Kasumi-1 (cell line): ENCODE results near the gene ZNF516.

Experiments
- DNase-seq, 2 experiments: peaks; one replicate each; lab custom pipeline; 2025; lab: John Stamatoyannopoulos, UW

ZNF516 gene

GRCh38 chr18:76421685-76422078, 73.4 kb downstream of the ZNF516 start:
- DNase-seq = no peak

- DNase-seq = no peak
Measured at GRCh38 chr18:76420898-76421684, 74.0 kb downstream of the ZNF516 start.

DNA sequence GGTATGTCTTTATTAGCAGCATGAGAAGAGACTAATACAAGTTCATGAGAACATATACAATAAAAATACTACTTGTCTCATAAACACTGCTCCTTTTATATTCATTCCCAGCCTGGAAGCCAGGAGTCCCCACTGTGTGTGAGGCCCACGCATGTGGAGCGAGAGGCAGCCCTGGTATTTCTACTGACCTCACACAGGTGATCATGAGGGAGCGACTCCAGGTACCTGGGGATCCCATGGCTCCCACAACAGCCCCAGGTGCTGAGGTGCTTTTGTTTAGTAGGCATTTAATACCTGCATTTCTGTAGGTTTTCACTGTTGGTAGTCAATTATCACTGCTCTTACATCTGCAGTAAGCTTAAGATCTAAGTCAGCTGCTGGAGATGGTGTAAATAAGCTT, 75.2 kb downstream of the ZNF516 start:
- no peak for DNase-seq

GRCh38 chr18:76416911-76417310, 78.1 kb downstream of the ZNF516 start:
- DNase-seq = no peak

DNA sequence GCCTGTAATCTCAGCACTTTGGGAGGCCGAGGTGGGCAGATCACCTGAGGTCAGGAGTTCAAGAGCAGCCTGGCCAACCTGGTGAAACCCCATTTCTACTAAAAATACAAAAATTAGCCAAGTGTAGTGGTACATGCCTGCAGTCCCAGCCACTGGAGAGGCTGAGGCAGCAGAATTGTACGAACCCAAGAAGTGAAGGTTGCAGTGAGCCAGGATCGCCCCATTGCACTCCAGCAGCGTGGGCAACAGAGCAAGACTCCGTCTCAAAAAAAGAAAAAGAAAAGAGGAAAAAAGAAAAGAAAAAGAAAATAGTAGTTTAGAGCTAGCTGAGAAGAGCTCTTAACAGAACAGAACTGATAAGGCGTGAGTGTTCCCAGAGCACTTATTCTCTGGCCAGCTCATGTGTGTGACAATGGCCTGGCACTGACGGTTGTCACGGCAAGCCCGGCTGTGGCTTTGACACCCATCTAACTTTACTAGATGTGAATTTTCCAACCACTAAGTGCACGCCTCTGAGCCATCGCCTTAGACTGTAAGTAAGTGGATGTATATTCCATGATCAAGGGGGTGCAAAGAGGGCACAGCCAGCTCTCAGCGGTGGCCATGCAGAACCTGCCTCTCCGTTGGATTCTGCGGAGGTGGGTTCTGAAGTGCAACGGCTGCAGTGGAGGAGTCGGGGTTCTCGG, 80.0 kb downstream of the ZNF516 start:
- DNase-seq = no peak

- DNase-seq = no peak
Measured at GRCh38 chr18:76412818-76413565, 82.0 kb downstream of the ZNF516 start.

- DNase-seq = no peak
Measured at GRCh38 chr18:76412010-76412817, 82.8 kb downstream of the ZNF516 start.

- no peak for DNase-seq
Measured at GRCh38 chr18:76410660-76411417, 84.2 kb downstream of the ZNF516 start.

DNA sequence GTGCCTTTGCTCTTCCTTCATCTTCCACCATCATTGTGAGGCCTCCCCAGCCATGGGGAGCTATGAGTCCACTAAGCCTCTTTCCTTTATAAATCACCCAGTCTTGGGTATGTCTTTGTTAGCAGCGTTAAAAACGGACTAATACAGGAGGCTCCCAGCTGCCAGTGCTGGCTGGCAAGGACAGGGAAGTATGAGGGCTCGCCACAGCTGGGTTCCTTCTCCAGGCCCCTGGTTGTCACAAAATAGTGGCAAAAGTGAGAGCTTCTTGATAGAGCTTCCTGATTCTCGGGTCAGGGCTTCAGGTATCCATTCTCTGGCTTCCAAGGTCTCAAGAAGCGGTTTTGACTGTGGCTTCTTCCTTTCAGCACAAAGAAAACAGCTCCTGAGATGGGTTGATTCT, 85.0 kb downstream of the ZNF516 start:
- DNase-seq = no peak

GRCh38 chr18:76408480-76409067, 86.5 kb downstream of the ZNF516 start:
- DNase-seq = no peak

- no peak for DNase-seq
Measured at GRCh38 chr18:76407681-76408080, 87.4 kb downstream of the ZNF516 start.

- DNase-seq = no peak
Measured at GRCh38 chr18:76406791-76407190, 88.3 kb downstream of the ZNF516 start.

GRCh38 chr18:76405681-76406356, 89.2 kb downstream of the ZNF516 start:
- peak; percentile 56 to 59 for DNase-seq

GRCh38 chr18:76405280-76405679, 89.8 kb downstream of the ZNF516 start:
- no peak for DNase-seq

DNA sequence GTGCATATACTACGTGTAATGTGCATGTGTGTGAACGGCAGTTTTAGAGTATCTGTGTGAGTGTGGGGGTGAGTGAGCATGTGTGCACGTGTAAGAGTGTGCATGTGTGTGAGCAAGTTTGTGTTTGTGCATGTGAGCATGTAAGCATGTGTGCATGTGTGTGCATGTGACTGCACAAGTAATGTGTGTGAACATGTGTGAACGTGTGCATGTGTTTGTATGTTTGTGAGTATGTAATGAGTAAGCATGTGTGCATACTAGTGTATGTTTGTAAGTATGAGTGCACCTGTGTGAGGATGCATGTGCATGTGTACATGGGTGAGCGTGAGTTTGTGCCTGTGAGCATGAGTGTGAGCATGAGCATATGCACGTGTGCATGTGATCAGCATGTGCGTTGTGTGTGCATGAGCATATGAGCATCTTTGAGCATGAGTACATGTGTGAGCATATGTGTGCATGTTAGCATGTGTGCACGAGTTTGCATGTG, 90.7 kb downstream of the ZNF516 start:
- DNase-seq = no peak

DNA sequence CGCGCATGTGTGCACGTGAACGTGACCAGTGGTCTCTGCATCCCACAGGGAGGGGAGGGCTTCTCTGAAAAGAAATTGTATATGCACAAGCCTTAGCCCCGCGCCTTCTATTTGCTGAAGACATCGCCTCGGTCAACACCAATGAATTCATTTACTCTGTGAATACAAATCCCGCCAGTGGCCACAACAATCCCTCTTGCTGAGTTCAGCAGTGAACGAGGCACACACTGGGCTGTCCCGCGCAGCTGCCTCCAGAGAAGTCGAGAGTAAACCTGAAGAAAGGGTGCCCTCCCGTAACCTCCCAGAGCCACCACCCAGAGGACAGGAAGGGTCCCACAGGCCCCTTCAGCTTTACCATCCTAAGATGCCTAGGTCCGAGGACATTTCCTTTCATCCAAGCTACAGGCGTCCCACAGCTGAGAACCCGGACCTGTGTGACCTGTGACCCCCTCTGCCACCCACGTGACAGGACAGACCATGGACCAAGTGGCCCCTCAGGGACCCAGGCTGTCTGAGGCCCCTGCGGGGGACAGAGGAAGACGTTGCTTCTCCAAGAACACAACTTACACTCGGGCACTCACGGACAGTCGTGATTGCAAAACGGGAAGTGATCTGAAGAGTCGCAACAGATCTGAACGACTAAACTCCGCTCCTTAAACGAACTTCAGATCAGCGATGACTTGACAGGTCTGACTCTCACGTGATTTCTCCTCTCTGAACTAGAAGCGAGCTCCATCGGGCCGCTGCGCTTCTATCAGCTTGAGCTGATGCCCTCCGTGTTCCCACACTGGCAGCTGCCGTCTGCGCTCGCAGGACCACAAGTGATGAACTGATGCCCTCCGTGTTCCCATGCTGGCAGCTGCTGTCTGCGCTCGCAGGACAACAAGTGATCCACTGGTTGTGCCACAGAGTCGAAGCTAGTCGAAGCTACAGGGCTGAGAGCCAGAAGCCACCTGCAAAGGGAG, 92.7 kb downstream of the ZNF516 start:
- DNase-seq = peak in 1 of 2 experiments; percentile 30

GRCh38 chr18:76401498-76401897, 93.5 kb downstream of the ZNF516 start:
- no peak for DNase-seq

DNA sequence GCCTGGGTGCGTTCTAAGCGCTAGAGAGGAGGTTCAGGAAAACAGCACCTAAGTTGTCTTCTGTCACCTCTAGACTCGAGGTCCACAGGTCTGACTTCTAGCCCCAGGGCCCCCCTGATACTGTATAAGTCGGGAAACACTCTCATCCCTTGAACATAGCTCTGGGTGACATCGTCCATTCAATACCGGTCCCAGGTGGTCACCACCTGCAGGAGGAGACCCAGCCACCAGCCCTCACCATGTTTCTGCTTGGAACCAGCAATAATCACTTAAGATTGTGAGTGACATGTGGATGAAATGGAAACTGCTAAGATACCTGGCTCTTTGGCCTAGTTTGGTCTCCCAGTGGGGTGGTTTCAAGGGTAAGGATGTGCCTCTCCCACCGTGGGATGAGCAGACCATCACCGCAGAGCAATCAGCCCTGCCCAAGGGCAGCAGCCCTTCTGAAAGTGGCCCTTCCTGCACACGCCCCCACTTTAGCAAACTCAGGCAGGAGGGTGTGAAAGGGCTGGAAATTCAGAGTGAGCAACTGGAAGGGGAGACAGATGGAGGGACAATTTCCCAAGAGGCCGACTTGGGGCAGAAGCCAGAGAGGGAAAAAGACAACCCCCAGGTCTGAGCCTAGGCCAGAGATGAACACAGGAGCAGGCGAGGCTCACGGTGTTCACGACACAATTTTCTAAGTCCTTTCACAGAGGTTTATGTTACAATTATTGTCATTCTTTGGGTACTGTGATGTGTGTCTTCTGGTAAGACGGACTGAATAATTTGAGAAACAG, 95.2 kb downstream of the ZNF516 start:
- no peak for DNase-seq
